GM21526 (cell line): Measurements from ENCODE around the gene IL6.
"Not testable (repeated sequence)": the region's sequence is repeated elsewhere in the genome, so short reads cannot be mapped to it uniquely, and the experiment has no call there.

ENCODE experiments used
- ATAC-seq: cut with Tn5 transposase; IDR thresholded peaks from one replicate; pipeline ENCODE4 v1.9.1; 2021; ENCODE audit warnings: moderate library complexity; ENCODE audit not compliant: unreplicated experiment, low FRiP score

IL6 gene

GRCh38 chr7:22772885-22773284 lies 45.9 kb downstream of the IL6 start:
- no peak for ATAC-seq

- no peak for ATAC-seq
Observed at GRCh38 chr7:22776964-22777363, 50.0 kb downstream of the IL6 start.

- not testable (repeated sequence) for ATAC-seq
Observed at GRCh38 chr7:22779730-22780323, 52.8 kb downstream of the IL6 start.

- ATAC-seq, result no peak
Observed at GRCh38 chr7:22781230-22781711, 54.3 kb downstream of the IL6 start.
